GM23248 (cell line): ENCODE results near the gene SLC45A1. TPM values are rescaled to one million over a fixed set of nuclear protein-coding genes. Genes with fewer than 3 reads are reported as not detected.
A peak's percentile ranks its signal among the peaks of the same experiment; 100 is the strongest.

Experiments
- DNase-seq: peaks from one replicate; pipeline ENCODE4 v3.0.0-alpha.2; 2015
- H2AFZ ChIP-seq: fragments of 200-600 bp; sonication (generic); 2 replicates; pipeline ENCODE4 v1.6.1; 2016; ENCODE audit warnings: antibody characterized with exemption
- H3F3A ChIP-seq: fragments of 200-600 bp; sonication (generic); 2 replicates; pipeline ENCODE4 v1.6.1; 2016; ENCODE audit warnings: mild to moderate bottlenecking, antibody characterized with exemption, mixed run types; ENCODE audit not compliant: insufficient read depth
- H3K27ac ChIP-seq: fragments of 200-600 bp; sonication (generic); 2 replicates; pipeline ENCODE4 v1.5.1; 2016; ENCODE audit warnings: mild to moderate bottlenecking
- H3K27me3 ChIP-seq: fragments of 200-600 bp; sonication (generic); replicated peaks from 2 replicates; pipeline ENCODE4 v1.6.1; 2016; ENCODE audit warnings: mild to moderate bottlenecking; ENCODE audit not compliant: insufficient read depth
- H3K36me3 ChIP-seq: fragments of 200-600 bp; sonication (generic); 2 replicates; pipeline ENCODE4 v1.6.1; 2016; ENCODE audit warnings: low read depth, mild to moderate bottlenecking
- H3K4me1 ChIP-seq: fragments of 200-600 bp; sonication (generic); 2 replicates; pipeline ENCODE4 v1.6.1; 2016; ENCODE audit warnings: mild to moderate bottlenecking; ENCODE audit not compliant: insufficient read depth
- H3K4me2 ChIP-seq: fragments of 200-600 bp; sonication (generic); one replicate; pipeline ENCODE4 v1.6.1; 2016; ENCODE audit warnings: mild to moderate bottlenecking; ENCODE audit not compliant: unreplicated experiment
- H3K4me3 ChIP-seq: fragments of 200-600 bp; sonication (generic); 2 replicates; pipeline ENCODE4 v1.5.1; 2016; ENCODE audit warnings: mild to moderate bottlenecking
- H3K79me2 ChIP-seq: fragments of 200-600 bp; sonication (generic); 2 replicates; pipeline ENCODE4 v1.6.1; 2016; ENCODE audit warnings: mild to moderate bottlenecking; ENCODE audit not compliant: insufficient read depth
- H3K9ac ChIP-seq: fragments of 200-600 bp; sonication (generic); 2 replicates; pipeline ENCODE4 v1.6.1; 2016; ENCODE audit warnings: mild to moderate bottlenecking
- H3K9me2 ChIP-seq: fragments of 200-600 bp; sonication (generic); 2 replicates; pipeline ENCODE4 v1.6.1; 2016; ENCODE audit warnings: mixed run types, mild to moderate bottlenecking, moderate library complexity; ENCODE audit not compliant: insufficient read depth
- H3K9me3 ChIP-seq: fragments of 200-600 bp; sonication (generic); one replicate; pipeline ENCODE4 v1.6.1; 2017; ENCODE audit warnings: low read depth
- H4K20me1 ChIP-seq: fragments of 200-600 bp; sonication (generic); 2 replicates; pipeline ENCODE4 v1.6.0; 2016; ENCODE audit not compliant: insufficient read depth
- EZH2 ChIP-seq: fragments of 200-600 bp; sonication (generic); IDR thresholded peaks from 2 replicates; pipeline ENCODE4 v1.6.1; 2018; ENCODE audit warnings: antibody characterized with exemption, mild to moderate bottlenecking; ENCODE audit not compliant: insufficient read depth, poor library complexity, severe bottlenecking
- EZH2phosphoT487 ChIP-seq: fragments of 200-600 bp; sonication (generic); IDR thresholded peaks from 2 replicates; pipeline ENCODE4 v1.6.1; 2018; ENCODE audit warnings: antibody characterized with exemption, moderate library complexity, mild to moderate bottlenecking, low read depth; ENCODE audit not compliant: insufficient read depth
- WGBS, 2 experiments: methylation state at CpG; one replicate each; pipeline ENCODE4 v1.1.6; 2015 to 2017; ENCODE audit warnings: low lambda C conversion rate in 2 of 2, low coverage in 1 of 2; ENCODE audit errors: missing lambda C conversion rate in 2 of 2; 5-methylcytosine and 5-hydroxymethylcytosine counted together
- in situ Hi-C: fragments of 300-500 bp; cut with MboI; formaldehyde crosslinking; loops from 2 replicates; pipeline ENCODE4 v1.15.0; 2020
- polyA plus RNA-seq: library from polyadenylated mRNA; unstranded; fragments of >200 nt; fragmentation: Nextera tagmentation; extraction: Ambion mirVana; gene quantifications from 2 replicates; pipeline ENCODE4 v1.2.1, GENCODE V29; 2016
- total RNA-seq: library from RNA; depleted of rRNA; stranded (reverse); fragments of >200 nt; shearing (Covaris generic); gene quantifications from 2 replicates; pipeline ENCODE4 v1.2.3, GENCODE V29; 2014

SLC45A1 gene
- total and polyA plus RNA-seq, 2 experiments from 2014 or later: 0.97 to 1.9 TPM

DNA sequence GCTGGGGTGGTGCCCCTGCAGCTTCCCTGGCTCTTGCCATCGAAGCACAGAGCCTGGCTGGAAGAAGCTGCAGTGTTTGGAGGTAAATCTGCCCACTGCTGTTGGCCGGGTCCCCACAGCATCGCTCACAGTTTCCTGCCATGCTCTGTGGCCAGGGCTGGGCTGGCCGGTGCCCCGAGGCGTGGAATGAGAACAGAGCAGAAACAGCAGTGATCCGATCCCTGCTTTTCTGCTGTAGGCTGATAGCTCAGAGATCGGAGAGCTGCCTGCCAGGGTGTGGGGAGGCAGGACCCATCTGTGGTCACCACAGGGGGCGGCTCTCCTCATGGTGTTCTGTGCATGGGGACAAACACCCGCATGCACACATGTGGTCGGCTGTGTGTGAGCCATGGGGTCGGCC is 11.5 kb downstream of the SLC45A1 start:
- H3K36me3 ChIP-seq: no peaks in the 10 kb centered on the region
- H3K79me2 ChIP-seq: no peaks in the 10 kb centered on the region
- H3K4me2 ChIP-seq: no peak overlapping the region
- H3K4me1 ChIP-seq: no peaks in the 10 kb centered on the region
- TF ChIP-seq EZH2: no peak
- no peak for TF ChIP-seq EZH2phosphoT487
- no peak overlapping the region for H3K4me3 ChIP-seq
- H3K9me3 ChIP-seq: no peaks in the 10 kb centered on the region
- in situ Hi-C loops: no loop called here
- H3K9me2 ChIP-seq: no peaks in the 10 kb centered on the region
- peak; percentile 47 for DNase-seq
- H4K20me1 ChIP-seq: no peaks in the 10 kb centered on the region
- WGBS, 2 experiments: 68 to 79% methylated on average over 12 of the region's 12 CpGs
- no peak overlapping the region for H3K27ac ChIP-seq
- no peaks in the 10 kb centered on the region for H3F3A ChIP-seq
- no peak overlapping the region for H3K9ac ChIP-seq
- H3K27me3 ChIP-seq: no peaks in the 10 kb centered on the region
- H2AFZ ChIP-seq: no peak overlapping the region

DNA sequence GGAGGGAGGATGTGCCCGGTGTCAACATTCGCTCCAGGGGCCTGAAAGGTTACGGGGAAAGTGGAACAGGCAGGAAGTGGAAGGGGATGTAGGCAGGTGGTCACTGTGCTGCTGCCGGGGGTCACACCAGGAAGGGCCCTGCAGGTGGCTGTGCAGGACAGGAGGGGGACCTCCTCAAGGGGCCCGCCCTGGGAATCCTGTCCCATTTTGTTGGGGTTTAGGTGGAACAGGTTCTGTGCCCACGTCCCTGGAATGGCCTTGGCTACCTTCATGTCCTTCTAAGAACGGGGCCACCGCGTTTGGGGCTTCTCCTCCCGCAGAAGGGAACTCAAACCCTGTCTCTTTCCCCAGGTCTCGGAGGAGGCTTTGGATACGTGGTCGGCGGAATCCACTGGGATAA is 11.9 kb downstream of the SLC45A1 start:
- no peak for TF ChIP-seq EZH2
- TF ChIP-seq EZH2phosphoT487: no peak
- no peaks in the 10 kb centered on the region for H3K9me3 ChIP-seq
- no peak overlapping the region for H3K4me2 ChIP-seq
- no peaks in the 10 kb centered on the region for H3K27me3 ChIP-seq
- in situ Hi-C loops: no loop called here
- no peak overlapping the region for H3K9ac ChIP-seq
- no peak for DNase-seq
- no peak overlapping the region for H3K4me3 ChIP-seq
- no peaks in the 10 kb centered on the region for H3K36me3 ChIP-seq
- H3K27ac ChIP-seq: no peak overlapping the region
- H3K79me2 ChIP-seq: no peaks in the 10 kb centered on the region
- no peaks in the 10 kb centered on the region for H3K4me1 ChIP-seq
- no peaks in the 10 kb centered on the region for H3F3A ChIP-seq
- WGBS, 2 experiments: 91% methylated on average over 13 to 14 of the region's 14 CpGs
- H3K9me2 ChIP-seq: no peaks in the 10 kb centered on the region
- no peaks in the 10 kb centered on the region for H4K20me1 ChIP-seq
- no peak overlapping the region for H2AFZ ChIP-seq

DNA sequence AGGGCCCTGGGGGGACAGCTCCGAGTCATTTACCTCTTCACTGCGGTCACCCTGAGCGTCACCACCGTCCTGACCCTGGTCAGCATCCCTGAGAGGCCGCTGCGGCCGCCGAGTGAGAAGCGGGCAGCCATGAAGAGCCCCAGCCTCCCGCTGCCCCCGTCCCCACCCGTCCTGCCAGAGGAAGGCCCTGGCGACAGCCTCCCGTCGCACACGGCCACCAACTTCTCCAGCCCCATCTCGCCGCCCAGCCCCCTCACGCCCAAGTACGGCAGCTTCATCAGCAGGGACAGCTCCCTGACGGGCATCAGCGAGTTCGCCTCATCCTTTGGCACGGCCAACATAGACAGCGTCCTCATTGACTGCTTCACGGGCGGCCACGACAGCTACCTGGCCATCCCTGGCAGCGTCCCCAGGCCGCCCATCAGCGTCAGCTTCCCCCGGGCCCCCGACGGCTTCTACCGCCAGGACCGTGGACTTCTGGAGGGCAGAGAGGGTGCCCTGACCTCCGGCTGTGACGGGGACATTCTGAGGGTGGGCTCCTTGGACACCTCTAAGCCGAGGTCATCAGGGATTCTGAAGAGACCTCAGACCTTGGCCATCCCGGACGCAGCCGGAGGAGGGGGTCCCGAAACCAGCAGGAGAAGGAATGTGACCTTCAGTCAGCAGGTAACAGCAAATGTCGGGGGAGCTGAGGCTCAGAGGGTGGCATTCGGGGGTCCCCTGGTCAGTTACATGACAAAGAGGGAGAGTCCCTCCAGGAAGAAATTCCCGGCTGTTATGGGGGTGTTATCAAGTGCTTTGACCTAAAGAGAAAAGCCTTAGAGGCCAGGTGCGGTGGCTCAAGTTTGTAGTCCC is 12.6 kb downstream of the SLC45A1 start:
- TF ChIP-seq EZH2: no peak
- Histone ChIP-seq H4K20me1 (no peaks in the 10 kb centered on the region), H2AFZ (no peak overlapping the region)

DNA sequence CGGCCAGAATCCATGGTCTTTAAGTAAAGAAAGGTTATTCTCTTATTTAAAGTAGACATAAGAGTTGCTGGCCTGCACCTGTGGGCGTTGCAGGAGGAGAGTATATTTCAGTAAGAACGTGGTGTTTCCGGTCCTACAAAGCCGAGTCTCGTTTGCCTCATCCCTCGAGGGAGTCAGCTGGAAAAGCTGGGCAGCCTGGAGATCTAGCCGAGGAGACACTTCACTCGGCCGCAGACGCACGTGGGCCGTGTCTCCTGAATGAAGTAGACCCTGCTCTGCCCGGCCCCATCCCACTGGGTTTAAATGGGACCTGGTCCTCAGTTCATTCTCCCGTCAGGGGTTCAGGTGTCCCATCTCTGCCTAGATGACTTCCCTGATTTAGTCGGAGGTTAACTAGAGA is 14.9 kb downstream of the SLC45A1 start:
- no peak overlapping the region for H2AFZ ChIP-seq

More for the DNA sequence above, 12.6 kb downstream of the SLC45A1 start:
- H3K9me3 ChIP-seq: no peaks in the 10 kb centered on the region
- no peaks in the 10 kb centered on the region for H3K27me3 ChIP-seq
- H3K4me2 ChIP-seq: no peak overlapping the region
- H3K27ac ChIP-seq: no peak overlapping the region
- in situ Hi-C loops: no loop called here
- 95% methylated on average over 22 to 47 of the region's 47 CpGs for WGBS, 2 experiments
- H3K9ac ChIP-seq: no peak overlapping the region
- H3K36me3 ChIP-seq: no peaks in the 10 kb centered on the region
- H3K4me1 ChIP-seq: no peaks in the 10 kb centered on the region
- no peaks in the 10 kb centered on the region for H3F3A ChIP-seq
- H3K79me2 ChIP-seq: no peaks in the 10 kb centered on the region
- H3K9me2 ChIP-seq: no peaks in the 10 kb centered on the region
- no peak for DNase-seq
- H3K4me3 ChIP-seq: no peak overlapping the region

More for the DNA sequence above, 14.9 kb downstream of the SLC45A1 start:
- in situ Hi-C loops: no loop called here
- no peak overlapping the region for H3K4me2 ChIP-seq
- no peak overlapping the region for H3K9ac ChIP-seq
- DNase-seq: no peak
- TF ChIP-seq EZH2 (no peak), EZH2phosphoT487 (no peak)
- no peak overlapping the region for H3K4me3 ChIP-seq
- no peaks in the 10 kb centered on the region for H4K20me1 ChIP-seq
- no peaks in the 10 kb centered on the region for H3K9me3 ChIP-seq
- WGBS, 2 experiments: 83% methylated on average over 16 of the region's 16 CpGs
- H3K4me1 ChIP-seq: no peaks in the 10 kb centered on the region
- H3K27me3 ChIP-seq: no peaks in the 10 kb centered on the region
- no peaks in the 10 kb centered on the region for H3K9me2 ChIP-seq
- H3K79me2 ChIP-seq: no peaks in the 10 kb centered on the region
- no peaks in the 10 kb centered on the region for H3F3A ChIP-seq
- no peak overlapping the region for H3K27ac ChIP-seq
- no peaks in the 10 kb centered on the region for H3K36me3 ChIP-seq
